Activated gamma-delta T cell treated with anti-CD3 and anti-CD28 coated beads, Interleukin-2, amount 50 U/mL, for 16 hours (primary cell): Measurements from ENCODE around the gene DLG1.

Source experiments
- DNase-seq: peaks from one replicate; pipeline ENCODE4 v3.0.0-alpha.2; 2020; ENCODE audit warnings: low read depth

Gene DLG1

GRCh38 chr3:197028728-197029510 lies 269.5 kb downstream of the DLG1 start:
- DNase-seq, result no peak

DNA sequence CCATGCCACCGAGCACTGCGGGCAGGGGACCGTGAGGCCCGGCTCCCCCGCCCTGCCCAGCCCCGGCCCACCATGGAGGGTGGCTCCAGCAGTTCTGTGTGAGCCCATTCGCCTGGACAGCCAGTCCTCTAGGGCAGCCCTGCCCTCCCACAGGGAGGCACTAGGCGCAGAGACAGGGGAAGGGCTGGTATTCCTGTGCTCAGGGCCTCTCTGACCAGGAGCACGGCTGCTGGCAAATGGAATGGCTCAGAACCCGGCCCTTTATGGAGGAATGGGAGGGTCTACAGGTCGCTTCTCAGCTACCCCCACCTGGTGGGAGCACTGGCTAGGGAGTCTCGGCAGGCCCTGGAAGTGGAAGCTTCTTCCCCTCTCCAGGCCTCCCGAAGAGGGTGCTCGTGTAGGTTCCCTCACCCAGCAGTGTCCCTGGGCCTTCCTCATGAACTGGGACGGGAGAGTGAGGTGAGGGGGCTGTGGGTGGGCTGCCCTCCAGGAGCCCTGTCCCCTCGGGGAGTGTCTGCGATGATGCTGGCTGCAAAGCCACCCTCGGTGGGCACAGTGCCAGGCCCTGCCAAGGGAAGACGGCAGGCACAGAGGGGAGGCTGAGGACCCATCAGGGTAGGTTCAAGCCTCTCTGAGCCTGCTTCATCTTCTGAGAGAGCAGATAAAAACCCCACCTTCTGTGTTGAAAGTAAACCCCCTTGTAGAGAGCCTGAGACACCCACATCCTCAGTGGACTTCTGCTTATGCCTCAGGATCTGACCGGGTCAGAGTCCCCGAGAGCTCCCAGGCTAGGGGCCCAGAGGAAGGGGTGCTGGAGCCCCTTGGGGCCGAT lies 270.3 kb downstream of the DLG1 start:
- no peak for DNase-seq

DNA sequence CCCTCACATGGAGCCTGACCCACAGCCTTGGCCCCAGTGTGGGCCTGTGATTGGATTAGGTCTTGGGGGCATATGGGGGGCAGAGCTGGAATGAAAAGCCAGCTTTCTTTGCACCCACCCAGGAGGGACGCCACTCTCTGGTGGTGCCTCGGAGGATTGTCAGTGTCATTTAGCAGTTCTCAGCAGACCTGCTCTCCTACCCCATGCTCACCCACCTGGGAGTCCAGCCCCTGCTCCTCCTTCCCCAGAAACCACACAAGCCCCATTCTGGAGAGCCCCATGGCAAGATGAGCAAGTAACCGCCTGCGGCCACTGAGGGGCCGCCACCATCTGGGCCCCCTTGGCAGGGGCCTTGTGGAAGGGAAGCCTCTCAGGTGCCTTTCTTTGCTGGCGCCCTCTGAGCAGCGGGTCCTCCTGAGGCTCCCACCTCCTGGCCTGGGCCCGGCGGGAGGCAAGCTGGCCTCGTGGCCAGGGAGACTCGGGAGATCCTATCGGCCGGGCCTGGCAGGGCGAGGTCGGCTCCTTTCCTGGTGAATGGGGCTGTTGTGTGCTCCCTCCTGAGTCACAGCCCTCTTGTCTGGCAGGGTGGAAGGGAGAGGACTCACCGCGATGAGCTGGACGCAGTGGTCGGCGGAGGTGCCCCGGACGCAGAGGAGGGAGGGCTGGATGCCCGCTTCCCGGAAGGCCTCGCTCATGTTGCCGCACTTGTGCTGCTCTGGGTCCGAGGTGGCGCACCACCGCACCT lies 271.1 kb downstream of the DLG1 start:
- DNase-seq, result no peak

DNA sequence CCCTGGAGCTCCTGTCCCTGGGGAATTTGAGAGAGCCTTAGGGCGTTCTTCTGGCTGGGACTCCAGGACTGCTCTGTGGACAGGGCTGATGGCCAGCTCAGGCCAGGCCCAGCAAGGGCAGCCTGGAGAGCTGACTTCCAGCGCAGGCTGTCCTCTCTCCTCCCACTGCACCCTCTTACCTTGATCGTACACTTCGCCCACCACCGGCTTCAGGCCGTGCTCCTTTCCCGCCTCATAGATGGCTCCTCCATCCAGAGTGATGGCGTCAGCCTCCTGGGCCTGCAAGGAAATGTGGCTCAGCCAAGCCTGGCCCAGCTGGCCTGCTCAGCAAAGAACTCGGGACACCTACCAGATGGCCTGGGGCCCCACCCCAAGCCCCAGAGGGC lies 271.9 kb downstream of the DLG1 start:
- DNase-seq, result no peak

DNA sequence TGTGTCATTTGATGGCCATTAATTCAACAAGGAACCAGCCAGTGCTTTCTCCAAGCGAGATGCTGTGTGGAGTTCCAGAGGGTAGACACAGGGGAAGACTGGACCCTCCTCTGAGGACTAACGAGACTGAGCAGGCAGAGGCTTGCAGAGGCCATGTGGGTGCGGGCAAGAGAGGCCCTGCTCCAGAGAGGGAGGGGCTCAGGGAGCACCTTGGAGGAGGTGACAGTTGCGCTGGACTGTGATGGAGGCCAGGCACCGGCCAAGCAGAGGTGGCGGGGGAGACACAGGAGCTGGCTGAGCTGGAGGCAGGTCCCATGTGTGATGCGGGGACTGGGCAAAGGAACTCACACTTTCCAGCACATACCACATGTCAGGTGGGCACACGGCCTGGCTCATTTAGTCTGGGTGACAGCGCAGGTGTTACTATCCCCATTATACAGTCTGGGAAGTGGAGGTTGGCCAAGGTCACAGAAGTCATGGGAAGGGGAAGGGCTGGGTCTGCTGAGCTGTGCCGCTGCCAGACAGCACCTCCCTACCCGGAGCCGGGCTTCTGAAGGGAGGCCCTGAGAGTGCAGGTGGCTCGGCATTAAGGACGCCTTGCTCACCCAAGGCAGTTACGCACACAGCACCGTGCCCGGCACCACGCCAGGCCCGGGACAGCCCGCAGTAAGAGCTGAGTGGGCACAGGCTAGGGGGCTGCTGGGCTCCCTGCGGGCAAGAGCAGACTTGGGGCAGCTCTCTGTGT lies 272.5 kb downstream of the DLG1 start:
- no peak for DNase-seq

GRCh38 chr3:197024881-197025735 lies 273.3 kb downstream of the DLG1 start:
- DNase-seq, result no peak

GRCh38 chr3:197023998-197024651 lies 274.3 kb downstream of the DLG1 start:
- no peak for DNase-seq

GRCh38 chr3:197023241-197023997 lies 275.0 kb downstream of the DLG1 start:
- no peak for DNase-seq

GRCh38 chr3:197022405-197023231 lies 275.8 kb downstream of the DLG1 start:
- no peak for DNase-seq

GRCh38 chr3:197021729-197022404 lies 276.5 kb downstream of the DLG1 start:
- no peak for DNase-seq

DNA sequence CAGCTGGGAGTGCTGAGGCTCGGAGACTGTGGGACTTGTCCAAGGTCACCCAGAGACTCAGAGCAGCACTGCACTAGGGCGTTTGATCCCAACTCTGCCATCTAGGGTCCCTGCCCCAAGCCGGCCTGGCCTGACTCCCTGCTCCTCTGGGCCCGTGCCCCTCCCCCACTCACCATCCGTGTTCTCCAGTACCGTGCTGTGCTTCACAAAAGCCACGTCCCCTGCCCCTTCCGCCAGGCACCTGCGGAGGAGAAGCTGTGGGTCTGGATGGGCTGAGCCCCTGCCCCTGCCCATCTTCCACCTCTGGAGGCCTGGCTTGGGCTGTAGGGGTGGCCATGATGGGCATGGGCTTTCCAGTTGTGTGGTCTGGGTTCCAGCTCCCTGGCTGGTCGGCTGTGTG lies 277.2 kb downstream of the DLG1 start:
- DNase-seq, result no peak

- DNase-seq, result no peak
These were observed 278.9 kb downstream of the DLG1 start for GRCh38 chr3:197019535-197019934.

DNA sequence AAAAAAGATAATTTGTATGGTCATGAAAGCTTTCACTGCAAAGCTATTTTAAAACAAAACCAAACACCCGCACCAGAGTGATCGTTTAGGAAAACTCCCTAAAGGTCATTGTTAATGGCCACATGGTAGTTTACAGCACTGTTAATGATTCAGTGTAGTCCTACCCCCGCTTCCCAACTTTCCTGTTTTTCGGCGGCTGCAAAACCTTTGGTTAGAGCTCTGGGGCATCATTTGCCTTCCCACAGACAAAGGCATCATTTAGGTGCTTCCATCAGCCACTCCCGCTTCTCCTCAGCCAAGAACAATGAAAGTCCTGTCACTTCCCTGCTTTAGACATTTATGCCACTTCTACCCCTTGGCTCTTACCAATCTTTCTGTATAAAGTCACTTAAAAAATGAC lies 279.4 kb downstream of the DLG1 start:
- no peak for DNase-seq

- DNase-seq, result no peak
These were observed 281.4 kb downstream of the DLG1 start for GRCh38 chr3:197017003-197017402.

DNA sequence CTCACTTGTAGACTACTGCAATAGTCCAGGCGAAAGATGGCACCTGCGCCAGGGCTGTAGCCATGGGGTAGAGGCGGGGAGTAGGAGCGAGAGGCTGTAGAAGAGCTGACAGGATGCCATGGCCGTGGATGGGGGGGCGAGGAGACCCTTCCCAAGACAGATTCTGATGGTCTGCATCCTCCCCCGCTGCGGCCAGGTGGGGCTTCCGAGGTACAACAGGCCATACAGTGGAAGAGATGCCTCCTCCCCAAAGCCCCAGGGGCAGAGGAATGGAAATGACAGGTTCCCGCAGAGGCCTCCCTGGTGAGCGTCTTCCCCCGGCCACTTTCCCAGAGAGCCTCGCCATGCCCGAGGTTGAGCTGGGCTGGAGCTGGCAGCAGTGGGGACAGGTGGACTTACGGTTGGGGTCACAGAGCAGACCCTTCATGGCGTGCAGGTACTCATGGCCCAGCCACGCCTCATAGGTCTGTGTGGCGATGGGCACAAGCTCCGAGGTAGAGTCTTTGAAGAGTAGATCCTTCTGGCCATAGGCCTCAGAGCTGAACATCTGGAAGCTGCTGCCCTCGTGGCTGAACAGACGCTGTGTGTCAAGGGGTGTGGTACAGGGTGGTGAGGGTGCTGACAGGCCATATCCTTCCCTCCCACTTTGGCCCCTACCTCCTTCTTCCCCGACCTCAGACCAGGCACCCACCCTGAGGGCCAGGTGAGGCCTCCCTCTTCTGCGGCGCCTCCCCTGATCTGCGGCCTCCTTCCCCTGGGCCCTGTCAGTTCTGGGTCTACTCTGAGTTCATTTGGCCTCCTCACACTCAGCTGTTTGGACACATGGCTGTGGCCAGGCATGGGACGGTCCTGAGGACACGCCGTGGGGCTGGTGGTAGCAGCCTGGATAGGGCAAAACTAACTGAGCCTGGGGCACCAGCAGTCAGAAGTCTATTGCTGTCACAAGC lies 282.3 kb downstream of the DLG1 start:
- no peak for DNase-seq

DNA sequence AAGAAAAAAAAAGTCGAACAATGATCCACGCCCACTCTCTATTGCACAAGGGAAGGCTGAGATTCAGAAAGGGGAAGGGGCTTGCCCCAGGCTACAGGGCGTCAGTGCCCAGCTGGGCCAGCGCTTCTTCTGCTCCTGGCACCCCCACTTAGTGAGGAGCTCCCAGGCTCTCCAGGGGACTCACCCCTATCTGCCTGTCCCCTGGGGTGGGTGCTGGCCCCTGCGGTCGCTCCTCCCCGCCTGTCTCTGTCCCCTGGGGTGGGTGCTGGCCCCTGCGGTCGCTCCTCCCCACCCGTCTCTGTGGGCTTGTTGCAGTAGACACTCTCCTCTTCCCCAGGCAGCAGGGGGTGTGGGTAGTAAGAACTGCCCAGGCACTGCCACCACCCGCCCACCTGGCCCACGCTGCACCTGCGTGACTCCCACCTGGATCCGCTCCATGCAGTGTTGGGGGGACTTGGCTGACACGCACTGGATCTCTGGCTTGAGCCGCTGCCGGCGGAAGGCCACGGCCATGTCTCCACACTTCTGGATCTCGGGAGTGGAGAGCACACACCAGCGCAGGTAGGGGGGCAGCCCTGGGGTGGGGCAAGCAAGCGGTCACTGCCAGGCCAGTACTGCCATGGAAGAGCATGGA lies 283.4 kb downstream of the DLG1 start:
- no peak for DNase-seq

GRCh38 chr3:197014024-197014423 lies 284.4 kb downstream of the DLG1 start:
- DNase-seq, result no peak
